Loucy (cell line): ENCODE data around the gene H6PD.
A peak's percentile ranks its signal among the peaks of the same experiment; 100 is the strongest.

Experiments used
- H2AFZ ChIP-seq: fragments of 200-600 bp; sonication (generic); 2 replicates; pipeline ENCODE4 v1.6.0; 2016; ENCODE audit warnings: antibody characterized with exemption, mild to moderate bottlenecking, low read length, moderate library complexity
- H3F3A ChIP-seq: fragments of 200-600 bp; 2 replicates; pipeline ENCODE4 v1.6.0; 2016; ENCODE audit warnings: antibody characterized with exemption, low read depth, mild to moderate bottlenecking
- H3K27me3 ChIP-seq: fragments of 200-600 bp; sonication (generic); 2 replicates; pipeline ENCODE4 v1.6.1; 2014; ENCODE audit warnings: low read length, mild to moderate bottlenecking; ENCODE audit not compliant: insufficient read depth, poor library complexity, severe bottlenecking
- H3K36me3 ChIP-seq: fragments of 200-600 bp; sonication (generic); 2 replicates; pipeline ENCODE4 v1.6.1; 2016; ENCODE audit warnings: low read length; ENCODE audit not compliant: insufficient read depth
- H3K4me1 ChIP-seq: fragments of 200-600 bp; sonication (generic); 2 replicates; pipeline ENCODE4 v1.5.1; 2014; ENCODE audit warnings: low read length, mild to moderate bottlenecking; ENCODE audit not compliant: insufficient read depth, poor library complexity, severe bottlenecking
- H3K4me2 ChIP-seq: fragments of 200-600 bp; sonication (generic); 2 replicates; pipeline ENCODE4 v1.6.0; 2014; ENCODE audit warnings: antibody characterized with exemption, low read length, low read depth, mild to moderate bottlenecking; ENCODE audit not compliant: poor library complexity, severe bottlenecking
- H3K4me3 ChIP-seq: fragments of 200-600 bp; sonication (generic); 2 replicates; pipeline ENCODE4 v1.5.1; 2014; ENCODE audit warnings: low read length, mild to moderate bottlenecking, mixed read lengths; ENCODE audit not compliant: poor library complexity, severe bottlenecking
- H3K79me2 ChIP-seq: fragments of 200-600 bp; sonication (generic); 2 replicates; pipeline ENCODE4 v1.6.1; 2014; ENCODE audit warnings: low read length; ENCODE audit not compliant: insufficient read depth
- H3K9ac ChIP-seq: fragments of 200-600 bp; sonication (generic); 2 replicates; pipeline ENCODE4 v1.6.0; 2014; ENCODE audit warnings: mild to moderate bottlenecking, low read depth, low read length, moderate library complexity; ENCODE audit not compliant: poor library complexity, severe bottlenecking
- H3K9me2 ChIP-seq: fragments of 200-600 bp; sonication (generic); replicated peaks from 2 replicates; pipeline ENCODE4 v1.6.1; 2016; ENCODE audit warnings: low read depth, low read length, mixed read lengths
- H3K9me3 ChIP-seq: fragments of 200-600 bp; sonication (generic); 2 replicates; pipeline ENCODE4 v1.6.1; 2014; ENCODE audit warnings: mild to moderate bottlenecking, antibody characterized with exemption, low read length, low read depth; ENCODE audit not compliant: insufficient read depth
- H4K20me1 ChIP-seq: fragments of 200-600 bp; sonication (generic); 2 replicates; pipeline ENCODE4 v1.6.0; 2014; ENCODE audit warnings: antibody characterized with exemption, low read length, mild to moderate bottlenecking; ENCODE audit not compliant: insufficient read depth, poor library complexity, severe bottlenecking
- EZH2phosphoT487 ChIP-seq: fragments of 200-600 bp; IDR thresholded peaks from 2 replicates; pipeline ENCODE4 v1.6.1; 2018; ENCODE audit warnings: antibody characterized with exemption, mild to moderate bottlenecking, moderate library complexity, borderline replicate concordance
- TF ChIP-seq, protein P1 (sequence below): fragments of 200-600 bp; sonication (generic); conservative IDR thresholded peaks from 2 replicates; pipeline ENCODE4 v1.5.1; 2014; ENCODE audit warnings: mild to moderate bottlenecking, antibody characterized with exemption, low read length

Gene H6PD

GRCh38 chr1:9239622-9240401, 5.2 kb downstream of the H6PD start:
- H2AFZ ChIP-seq, result no peak overlapping the region
- H4K20me1 ChIP-seq, result no peaks in the 10 kb centered on the region
- peaks cover 91% of the 10 kb centered on the region for H3K4me1 ChIP-seq
- peak overlapping the region; percentile 71 for H3K9ac ChIP-seq
- no peaks in the 10 kb centered on the region for H3K9me2 ChIP-seq
- H3K36me3 ChIP-seq, result no peaks in the 10 kb centered on the region
- H3K27me3 ChIP-seq, result no peaks in the 10 kb centered on the region
- H3K4me3 ChIP-seq, result peak overlapping the region; percentile 71
- H3K9me3 ChIP-seq, result no peaks in the 10 kb centered on the region
- TF ChIP-seq EZH2phosphoT487, result no peak
- TF ChIP-seq, protein P1, sequence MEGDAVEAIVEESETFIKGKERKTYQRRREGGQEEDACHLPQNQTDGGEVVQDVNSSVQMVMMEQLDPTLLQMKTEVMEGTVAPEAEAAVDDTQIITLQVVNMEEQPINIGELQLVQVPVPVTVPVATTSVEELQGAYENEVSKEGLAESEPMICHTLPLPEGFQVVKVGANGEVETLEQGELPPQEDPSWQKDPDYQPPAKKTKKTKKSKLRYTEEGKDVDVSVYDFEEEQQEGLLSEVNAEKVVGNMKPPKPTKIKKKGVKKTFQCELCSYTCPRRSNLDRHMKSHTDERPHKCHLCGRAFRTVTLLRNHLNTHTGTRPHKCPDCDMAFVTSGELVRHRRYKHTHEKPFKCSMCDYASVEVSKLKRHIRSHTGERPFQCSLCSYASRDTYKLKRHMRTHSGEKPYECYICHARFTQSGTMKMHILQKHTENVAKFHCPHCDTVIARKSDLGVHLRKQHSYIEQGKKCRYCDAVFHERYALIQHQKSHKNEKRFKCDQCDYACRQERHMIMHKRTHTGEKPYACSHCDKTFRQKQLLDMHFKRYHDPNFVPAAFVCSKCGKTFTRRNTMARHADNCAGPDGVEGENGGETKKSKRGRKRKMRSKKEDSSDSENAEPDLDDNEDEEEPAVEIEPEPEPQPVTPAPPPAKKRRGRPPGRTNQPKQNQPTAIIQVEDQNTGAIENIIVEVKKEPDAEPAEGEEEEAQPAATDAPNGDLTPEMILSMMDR, result no peak
- no peaks in the 10 kb centered on the region for H3F3A ChIP-seq
- peak overlapping the region; percentile 81 for H3K4me2 ChIP-seq
- H3K79me2 ChIP-seq, result peaks cover 86% of the 10 kb centered on the region

DNA sequence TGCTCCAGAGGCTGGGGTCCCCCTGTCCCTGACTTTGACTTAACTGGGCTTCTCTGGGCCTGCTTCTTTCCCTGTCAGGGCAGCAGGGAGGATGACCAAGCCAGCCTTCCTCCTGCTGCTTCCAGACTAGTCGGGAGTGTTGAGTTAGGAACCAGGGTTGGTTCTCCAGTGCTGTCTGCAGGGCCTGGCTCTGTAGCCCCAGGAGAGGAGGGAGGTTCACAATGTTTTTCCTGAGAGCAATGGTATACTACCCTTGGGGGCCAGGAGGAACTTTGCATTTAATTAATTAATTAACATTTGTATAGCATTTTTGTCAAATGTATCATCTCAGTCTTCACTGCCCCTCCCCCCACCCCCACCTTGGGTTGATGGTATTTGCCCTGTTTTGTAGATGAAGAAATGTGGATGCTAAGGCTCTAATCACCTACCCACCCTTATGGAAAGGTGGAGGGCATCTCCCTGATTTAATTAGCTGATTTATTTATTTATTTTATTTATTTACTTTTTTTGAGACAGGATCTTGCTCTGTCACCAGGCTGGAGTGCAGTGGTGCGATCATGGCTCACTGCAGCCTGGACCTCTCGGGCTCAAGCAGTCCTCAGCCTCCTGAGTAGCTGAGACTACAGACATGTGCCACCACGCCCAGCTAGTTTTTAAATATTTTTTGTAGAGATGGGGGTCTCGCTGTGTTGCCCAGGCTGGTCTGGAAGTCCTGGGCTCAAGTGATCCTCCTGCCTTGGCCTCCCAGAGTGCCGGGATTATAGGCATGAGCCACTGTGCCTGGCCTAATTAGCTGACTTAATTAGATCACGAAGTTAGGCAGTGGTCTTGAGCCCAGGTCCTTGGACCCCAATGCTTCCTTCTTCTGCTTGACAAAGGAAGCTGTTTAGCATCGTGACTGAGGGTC, 6.6 kb downstream of the H6PD start:
- Histone ChIP-seq H3K4me3 (peak overlapping the region; percentile 71), H3F3A (no peaks in the 10 kb centered on the region), H3K27me3 (no peaks in the 10 kb centered on the region), H2AFZ (no peak overlapping the region), H3K4me1 (peaks cover 98% of the 10 kb centered on the region), H3K9ac (peak overlapping the region; percentile 71), H4K20me1 (no peaks in the 10 kb centered on the region), H3K4me2 (peak overlapping the region; percentile 81), H3K36me3 (no peaks in the 10 kb centered on the region), H3K79me2 (peaks cover 86% of the 10 kb centered on the region), H3K9me2 (no peaks in the 10 kb centered on the region), H3K9me3 (no peaks in the 10 kb centered on the region)
- no peak for TF ChIP-seq EZH2phosphoT487
- TF ChIP-seq, protein P1, result no peak

GRCh38 chr1:9241891-9242290, 7.3 kb downstream of the H6PD start:
- Histone ChIP-seq H3K79me2 (peaks cover 81% of the 10 kb centered on the region), H3K9me3 (no peaks in the 10 kb centered on the region), H3K9me2 (no peaks in the 10 kb centered on the region), H3K27me3 (no peaks in the 10 kb centered on the region), H3F3A (no peaks in the 10 kb centered on the region), H3K4me2 (peak overlapping the region; percentile 81), H3K4me1 (peaks cover 95% of the 10 kb centered on the region), H3K4me3 (peak overlapping the region; percentile 71), H3K9ac (peak overlapping the region; percentile 71), H2AFZ (no peak overlapping the region), H4K20me1 (no peaks in the 10 kb centered on the region), H3K36me3 (no peaks in the 10 kb centered on the region)
- TF ChIP-seq EZH2phosphoT487, result no peak
- TF ChIP-seq, protein P1, result no peak
